Nephron progenitor cell (in vitro differentiated cells): ENCODE measurements around the gene OR2K2.
A peak's percentile ranks its signal among the peaks of the same experiment; 100 is the strongest.

Source experiments
- DNase-seq: peaks from one replicate; pipeline ENCODE4 v3.0.0; 2021
- H3K27ac Mint-ChIP-seq: 2 replicates; pipeline ENCODE4 v1.8.0; 2021; ENCODE audit warnings: mild to moderate bottlenecking, moderate library complexity, mixed read lengths
- H3K27me3 Mint-ChIP-seq: 2 replicates; pipeline ENCODE4 v1.8.0; 2021; ENCODE audit warnings: mild to moderate bottlenecking, low read depth, mixed read lengths; ENCODE audit not compliant: poor library complexity
- H3K36me3 Mint-ChIP-seq: 2 replicates; pipeline ENCODE4 v1.8.0; 2021; ENCODE audit warnings: low read depth, mixed read lengths
- H3K4me1 Mint-ChIP-seq: 2 replicates; pipeline ENCODE4 v1.8.0; 2021; ENCODE audit warnings: mixed read lengths
- H3K4me3 Mint-ChIP-seq: 2 replicates; pipeline ENCODE4 v1.8.0; 2021; ENCODE audit warnings: mild to moderate bottlenecking, moderate library complexity, mixed read lengths
- H3K9me3 Mint-ChIP-seq: 2 replicates; pipeline ENCODE4 v1.8.0; 2021; ENCODE audit warnings: mild to moderate bottlenecking, moderate library complexity, mixed read lengths
- TF ChIP-seq, protein P1 (sequence below): fragments of 200-600 bp; sonication (generic); IDR thresholded peaks from 2 replicates; pipeline ENCODE4 v1.5.0; 2021; ENCODE audit warnings: antibody characterized with exemption

The OR2K2 gene

DNA sequence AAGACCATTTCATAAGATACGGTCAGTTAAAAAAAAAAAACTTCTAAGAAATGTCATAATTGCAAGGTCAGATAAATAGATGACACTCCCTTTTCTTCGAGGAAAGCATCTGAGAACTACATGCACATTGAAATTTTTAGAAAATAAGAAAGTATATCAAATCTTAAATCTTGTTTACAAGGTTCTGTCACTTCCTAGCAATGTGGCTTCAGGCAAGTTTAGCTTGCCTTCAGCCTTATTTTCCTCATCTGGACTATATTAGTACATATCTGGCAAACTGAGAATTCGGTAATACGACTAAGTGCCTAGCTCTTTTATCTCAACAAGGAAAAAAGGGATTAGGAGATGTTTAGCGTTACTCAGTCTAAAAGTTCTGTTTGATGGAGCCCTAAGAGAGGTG lies 32.5 kb upstream of the OR2K2 start:
- H3K4me1 Mint-ChIP-seq: peaks cover 10% of the 10 kb centered on the region
- H3K4me3 Mint-ChIP-seq: no peak overlapping the region
- peaks cover 56% of the 10 kb centered on the region for H3K36me3 Mint-ChIP-seq
- H3K27me3 Mint-ChIP-seq: no peaks in the 10 kb centered on the region
- no peak for DNase-seq
- H3K9me3 Mint-ChIP-seq: no peaks in the 10 kb centered on the region
- H3K27ac Mint-ChIP-seq: no peak overlapping the region
- TF ChIP-seq, protein P1, sequence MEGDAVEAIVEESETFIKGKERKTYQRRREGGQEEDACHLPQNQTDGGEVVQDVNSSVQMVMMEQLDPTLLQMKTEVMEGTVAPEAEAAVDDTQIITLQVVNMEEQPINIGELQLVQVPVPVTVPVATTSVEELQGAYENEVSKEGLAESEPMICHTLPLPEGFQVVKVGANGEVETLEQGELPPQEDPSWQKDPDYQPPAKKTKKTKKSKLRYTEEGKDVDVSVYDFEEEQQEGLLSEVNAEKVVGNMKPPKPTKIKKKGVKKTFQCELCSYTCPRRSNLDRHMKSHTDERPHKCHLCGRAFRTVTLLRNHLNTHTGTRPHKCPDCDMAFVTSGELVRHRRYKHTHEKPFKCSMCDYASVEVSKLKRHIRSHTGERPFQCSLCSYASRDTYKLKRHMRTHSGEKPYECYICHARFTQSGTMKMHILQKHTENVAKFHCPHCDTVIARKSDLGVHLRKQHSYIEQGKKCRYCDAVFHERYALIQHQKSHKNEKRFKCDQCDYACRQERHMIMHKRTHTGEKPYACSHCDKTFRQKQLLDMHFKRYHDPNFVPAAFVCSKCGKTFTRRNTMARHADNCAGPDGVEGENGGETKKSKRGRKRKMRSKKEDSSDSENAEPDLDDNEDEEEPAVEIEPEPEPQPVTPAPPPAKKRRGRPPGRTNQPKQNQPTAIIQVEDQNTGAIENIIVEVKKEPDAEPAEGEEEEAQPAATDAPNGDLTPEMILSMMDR: no peak

DNA sequence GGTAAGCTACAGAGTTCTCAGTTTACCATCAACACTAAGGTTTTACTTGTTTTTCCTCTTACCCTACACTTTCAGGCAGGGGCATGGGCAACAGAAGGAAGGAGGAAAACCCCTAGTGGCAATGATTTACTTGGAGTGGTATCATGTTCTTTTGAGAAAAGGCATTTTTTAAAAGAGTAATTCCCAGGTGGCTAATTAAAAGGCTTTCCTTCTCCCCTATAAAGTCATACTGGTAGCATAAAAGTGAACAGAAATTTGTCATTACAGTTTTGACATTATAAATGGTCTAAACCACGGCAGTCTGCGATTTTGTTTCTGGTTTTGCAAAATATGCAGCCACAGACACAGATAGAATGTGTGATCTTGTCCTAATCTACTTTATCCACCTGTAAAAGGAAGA lies 30.9 kb upstream of the OR2K2 start:
- no peak overlapping the region for H3K27ac Mint-ChIP-seq
- H3K36me3 Mint-ChIP-seq: peaks cover 45% of the 10 kb centered on the region
- H3K27me3 Mint-ChIP-seq: peaks cover 2% of the 10 kb centered on the region
- H3K4me1 Mint-ChIP-seq: peaks cover 18% of the 10 kb centered on the region
- DNase-seq: no peak
- no peak overlapping the region for H3K4me3 Mint-ChIP-seq
- no peaks in the 10 kb centered on the region for H3K9me3 Mint-ChIP-seq
- TF ChIP-seq, protein P1: no peak

DNA sequence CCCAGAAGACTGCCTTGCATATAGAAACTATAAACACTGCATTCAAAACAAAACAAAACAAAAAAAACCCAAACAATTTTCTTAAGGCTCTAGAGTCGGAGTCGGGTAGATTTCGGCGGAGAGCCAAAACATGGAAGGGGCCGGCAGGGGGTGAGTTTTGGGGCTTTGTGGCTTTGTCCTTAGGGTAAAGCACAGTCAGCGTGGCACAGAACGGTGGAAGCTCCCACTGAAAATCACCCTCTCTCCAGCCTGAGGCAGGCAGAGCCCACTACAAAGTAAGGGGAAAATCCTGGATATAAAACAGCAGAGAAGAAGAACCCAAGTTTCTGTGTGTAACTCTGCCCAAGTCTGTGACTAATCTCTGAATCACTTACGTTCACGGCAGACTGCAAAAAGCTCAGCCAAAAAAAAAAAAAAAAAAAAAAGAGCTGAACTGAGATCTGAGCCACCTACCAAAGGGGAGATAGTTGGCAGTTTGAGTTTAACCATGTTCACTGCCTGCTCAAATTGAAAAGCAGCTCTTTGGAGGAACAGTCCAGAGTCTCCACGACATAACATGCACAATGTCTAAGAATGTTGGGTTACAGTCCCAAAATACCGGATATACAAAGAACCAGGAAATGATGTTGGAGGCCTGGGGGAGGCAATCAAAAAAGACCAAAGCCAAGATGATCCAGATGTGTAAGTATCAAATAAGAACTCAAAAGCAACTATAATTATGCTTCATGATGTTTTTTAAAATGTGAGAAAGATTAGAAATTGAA lies 26.6 kb upstream of the OR2K2 start:
- peaks cover 18% of the 10 kb centered on the region for H3K4me1 Mint-ChIP-seq
- peaks cover 4% of the 10 kb centered on the region for H3K27me3 Mint-ChIP-seq
- H3K4me3 Mint-ChIP-seq: no peak overlapping the region
- H3K27ac Mint-ChIP-seq: no peak overlapping the region
- peak; percentile 2 for DNase-seq
- peaks cover 13% of the 10 kb centered on the region for H3K36me3 Mint-ChIP-seq
- TF ChIP-seq, protein P1: no peak
- peaks cover 3% of the 10 kb centered on the region for H3K9me3 Mint-ChIP-seq

DNA sequence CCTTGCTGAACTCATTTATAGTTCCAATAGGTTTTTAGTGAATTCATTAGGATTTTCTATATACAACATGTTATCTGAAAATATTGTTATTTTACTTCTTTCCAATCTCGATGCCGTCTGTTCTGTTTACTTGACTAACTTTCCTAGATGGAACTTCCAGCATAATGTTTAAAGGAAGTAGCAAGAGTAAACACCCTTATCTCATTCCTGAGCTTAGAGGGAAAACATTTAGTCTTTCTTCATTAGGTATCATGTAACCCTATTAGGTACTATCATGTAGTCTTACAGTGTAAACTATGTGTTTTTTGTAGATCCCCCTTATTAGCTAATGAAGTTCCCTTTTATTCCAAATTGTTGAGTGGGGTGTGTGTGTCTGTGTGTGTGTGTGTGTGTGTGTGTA lies 22.5 kb upstream of the OR2K2 start:
- DNase-seq: no peak
- TF ChIP-seq, protein P1: no peak
- H3K27me3 Mint-ChIP-seq: peaks cover 4% of the 10 kb centered on the region
- H3K27ac Mint-ChIP-seq: no peak overlapping the region
- no peak overlapping the region for H3K4me3 Mint-ChIP-seq
- peaks cover 3% of the 10 kb centered on the region for H3K9me3 Mint-ChIP-seq
- no peaks in the 10 kb centered on the region for H3K36me3 Mint-ChIP-seq
- peaks cover 8% of the 10 kb centered on the region for H3K4me1 Mint-ChIP-seq

DNA sequence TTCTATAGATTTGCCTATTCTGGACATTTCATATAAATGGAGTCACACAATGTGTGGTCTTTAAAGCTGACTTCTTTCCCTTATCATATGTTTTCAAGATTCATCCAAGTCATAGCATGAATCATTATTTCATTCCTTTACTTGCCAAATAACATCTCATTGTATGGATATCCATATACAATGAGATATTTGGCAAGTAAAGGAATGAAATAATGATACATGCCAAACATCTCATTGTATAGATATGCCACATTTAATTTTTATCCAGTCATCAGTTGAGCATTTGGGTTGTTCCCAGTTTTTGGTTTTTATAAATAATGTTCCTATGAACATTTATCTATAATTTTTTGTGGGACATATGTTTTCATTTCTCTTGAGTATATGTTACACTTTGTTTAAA lies 20.5 kb upstream of the OR2K2 start:
- no peaks in the 10 kb centered on the region for H3K4me1 Mint-ChIP-seq
- H3K27me3 Mint-ChIP-seq: no peaks in the 10 kb centered on the region
- H3K9me3 Mint-ChIP-seq: peaks cover 3% of the 10 kb centered on the region
- no peak for DNase-seq
- no peak overlapping the region for H3K4me3 Mint-ChIP-seq
- TF ChIP-seq, protein P1: no peak
- no peak overlapping the region for H3K27ac Mint-ChIP-seq
- no peaks in the 10 kb centered on the region for H3K36me3 Mint-ChIP-seq

DNA sequence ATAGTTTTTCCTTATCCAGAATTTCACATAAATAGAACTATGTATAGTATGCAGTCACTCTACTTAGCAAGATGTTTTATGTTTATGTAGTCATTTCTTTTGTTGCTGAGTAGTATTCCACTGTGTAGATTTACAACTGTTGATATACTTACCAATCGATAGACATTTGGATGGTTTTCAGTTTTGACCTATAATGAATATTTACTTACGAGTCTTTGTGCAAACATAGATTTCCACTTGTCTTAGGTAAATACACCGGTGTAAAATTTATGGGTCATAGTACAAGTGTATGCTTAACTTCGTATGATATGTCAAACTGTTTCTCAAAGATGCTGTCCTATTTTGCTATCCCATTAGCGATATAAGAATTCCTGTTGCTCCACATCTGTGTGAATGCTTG lies 19.7 kb upstream of the OR2K2 start:
- no peaks in the 10 kb centered on the region for H3K4me1 Mint-ChIP-seq
- DNase-seq: no peak
- no peak overlapping the region for H3K27ac Mint-ChIP-seq

More for the DNA sequence above, 19.7 kb upstream of the OR2K2 start:
- H3K27me3 Mint-ChIP-seq: no peaks in the 10 kb centered on the region
- TF ChIP-seq, protein P1: no peak
- no peaks in the 10 kb centered on the region for H3K36me3 Mint-ChIP-seq
- H3K9me3 Mint-ChIP-seq: peaks cover 3% of the 10 kb centered on the region
- H3K4me3 Mint-ChIP-seq: no peak overlapping the region
